ENCODE measurements around the gene PRICKLE1.
"Not testable (repeated sequence)": the region's sequence is repeated elsewhere in the genome, so short reads cannot be mapped to it uniquely, and the experiment has no call there.

Gene PRICKLE1

DNA sequence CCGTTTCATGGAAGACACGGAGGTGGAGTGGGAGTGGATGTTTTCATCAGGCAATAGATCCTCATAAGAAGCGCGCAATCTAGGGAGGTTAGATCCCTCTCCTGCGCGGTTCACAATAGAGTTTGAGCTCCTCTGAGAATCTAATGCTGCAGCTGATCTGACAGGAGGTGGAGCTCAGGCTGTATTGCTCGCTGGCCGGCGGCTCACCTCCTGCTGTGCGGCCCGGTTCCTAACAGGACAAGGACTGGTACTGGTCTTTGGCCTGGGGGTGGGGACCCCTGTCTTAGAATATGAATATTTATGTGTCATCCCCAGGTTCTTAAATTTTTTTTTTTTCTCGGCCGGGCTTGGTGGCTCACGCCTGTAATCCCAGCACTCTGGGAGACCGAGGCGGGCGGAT, 36.7 kb downstream of the PRICKLE1 start:
- no peak for DNase-seq

DNA sequence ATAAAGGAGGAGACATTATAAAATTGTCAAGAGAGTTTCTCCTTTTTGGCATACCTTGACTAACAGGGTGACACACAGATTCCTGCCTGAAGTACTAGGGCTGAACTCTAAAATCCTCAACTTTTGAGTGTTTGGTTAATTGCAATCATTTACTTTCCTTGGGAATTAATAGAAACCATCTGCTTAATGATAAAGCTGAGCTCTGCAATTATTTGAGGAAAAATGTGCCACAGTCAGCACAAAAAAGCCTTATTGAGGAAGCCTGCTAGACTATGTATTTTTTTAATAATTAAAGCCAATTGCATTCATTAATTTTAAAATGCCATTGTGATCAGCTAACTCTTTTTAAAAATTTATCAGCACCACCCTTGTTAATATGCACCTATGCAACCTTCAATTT, 38.7 kb downstream of the PRICKLE1 start:
- no peak for DNase-seq

- DNase-seq, result no peak
Observed at GRCh38 chr12:42546709-42547108, 42.8 kb downstream of the PRICKLE1 start.

- DNase-seq, result no peak
Observed at GRCh38 chr12:42541965-42542364, 47.6 kb downstream of the PRICKLE1 start.

DNA sequence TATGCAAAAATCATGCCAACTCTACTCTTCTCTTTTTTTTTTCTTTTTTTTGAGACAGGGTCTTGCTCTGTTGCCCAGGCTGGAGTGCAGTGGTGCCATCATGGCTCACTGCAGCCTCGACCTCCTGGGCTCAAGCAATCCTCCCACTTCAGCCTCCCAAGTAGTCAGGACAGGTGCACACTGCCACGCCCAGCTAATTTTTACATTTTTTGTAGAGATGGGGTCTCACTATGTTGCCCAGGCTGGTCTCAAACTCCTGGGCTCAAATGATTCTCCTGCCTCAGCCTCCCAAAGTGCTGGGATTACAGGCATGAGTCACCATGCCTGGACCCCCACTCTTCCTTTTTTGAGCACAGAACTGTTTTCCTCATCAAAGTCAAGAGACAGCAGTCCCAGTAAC, 48.2 kb downstream of the PRICKLE1 start:
- not testable (repeated sequence) for DNase-seq

DNA sequence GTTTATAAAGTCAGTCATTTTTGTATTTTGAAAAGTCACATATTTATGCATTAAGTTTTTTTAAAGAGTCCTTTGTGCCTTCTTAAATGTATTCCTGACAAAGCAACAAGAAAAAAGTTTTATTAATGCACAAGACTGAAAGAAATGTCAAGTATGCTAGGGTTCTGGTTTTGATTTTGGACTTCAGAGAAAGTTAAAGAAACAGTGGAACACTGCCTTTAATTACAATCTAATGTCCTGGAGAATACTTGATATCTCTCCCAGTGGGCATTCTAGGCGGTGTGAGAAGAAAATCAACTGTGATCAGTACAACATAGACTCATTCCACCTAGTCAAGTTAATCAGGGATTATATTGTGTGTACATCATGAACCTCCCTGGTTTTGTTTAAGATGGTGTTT, 49.9 kb downstream of the PRICKLE1 start:
- DNase-seq, result no peak

- DNase-seq, result no peak
Observed at GRCh38 chr12:42538203-42538602, 51.3 kb downstream of the PRICKLE1 start.

- DNase-seq, result no peak
Observed at GRCh38 chr12:42534184-42534838, 55.2 kb downstream of the PRICKLE1 start.

GRCh38 chr12:42530284-42530683, 59.3 kb downstream of the PRICKLE1 start:
- no peak for DNase-seq

DNA sequence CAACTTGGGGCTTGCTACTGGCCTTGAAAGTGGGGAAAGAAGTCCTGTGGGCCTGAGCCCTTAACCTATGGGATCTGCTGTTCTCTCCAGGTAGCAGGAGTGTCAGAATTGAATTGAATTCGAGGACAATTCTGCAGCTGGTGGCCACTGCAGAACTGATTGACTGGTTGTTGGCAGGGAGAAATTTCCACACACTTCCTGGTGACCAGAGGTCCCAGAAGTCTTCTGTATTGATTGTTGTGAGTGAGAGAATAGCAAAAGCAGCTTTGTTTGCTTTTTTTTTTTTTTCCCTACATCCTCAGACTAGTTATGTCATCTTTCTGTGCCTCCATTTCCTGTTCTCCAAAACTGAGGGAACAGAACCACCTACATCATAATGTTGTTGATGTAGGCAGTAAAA, 64.1 kb downstream of the PRICKLE1 start:
- DNase-seq, result no peak

DNA sequence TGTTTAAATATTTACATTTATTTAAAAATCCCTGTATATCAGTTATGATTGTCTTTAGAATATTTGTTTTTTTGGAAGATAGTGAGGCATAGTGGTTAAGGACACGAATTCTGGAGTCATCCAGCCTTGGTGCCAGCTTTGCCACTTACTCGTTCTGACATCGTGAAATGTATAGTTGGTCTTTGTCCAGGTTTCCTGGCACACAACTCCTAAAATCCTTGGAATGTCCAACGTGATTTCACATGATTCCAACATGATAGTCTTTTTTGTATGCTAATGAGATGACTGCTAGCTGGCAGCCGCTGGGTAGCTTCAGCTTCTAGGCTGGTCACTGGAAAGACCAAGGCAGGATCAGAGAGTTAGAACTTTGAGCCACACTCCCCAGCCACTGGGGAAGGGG, 64.8 kb downstream of the PRICKLE1 start:
- DNase-seq, result no peak

DNA sequence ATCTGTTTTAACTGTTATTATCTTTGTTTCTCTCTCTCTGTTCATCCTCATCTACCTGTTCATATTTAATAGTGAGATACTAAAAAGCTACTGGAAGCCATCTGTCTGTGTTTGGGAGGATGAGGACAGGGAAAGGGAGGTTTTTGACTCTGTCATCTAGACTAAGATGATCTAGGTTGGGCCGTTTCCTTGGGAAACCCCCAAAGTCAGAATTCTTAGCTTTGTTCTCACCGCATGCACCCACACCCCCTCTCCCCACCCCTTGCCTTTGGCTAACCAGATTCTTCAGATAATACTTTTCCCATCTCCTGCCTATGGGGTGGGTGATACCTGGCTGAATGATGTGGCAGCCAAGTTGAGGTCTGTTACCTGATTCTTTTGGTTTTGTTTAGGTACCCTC, 73.0 kb downstream of the PRICKLE1 start:
- no peak for DNase-seq

DNA sequence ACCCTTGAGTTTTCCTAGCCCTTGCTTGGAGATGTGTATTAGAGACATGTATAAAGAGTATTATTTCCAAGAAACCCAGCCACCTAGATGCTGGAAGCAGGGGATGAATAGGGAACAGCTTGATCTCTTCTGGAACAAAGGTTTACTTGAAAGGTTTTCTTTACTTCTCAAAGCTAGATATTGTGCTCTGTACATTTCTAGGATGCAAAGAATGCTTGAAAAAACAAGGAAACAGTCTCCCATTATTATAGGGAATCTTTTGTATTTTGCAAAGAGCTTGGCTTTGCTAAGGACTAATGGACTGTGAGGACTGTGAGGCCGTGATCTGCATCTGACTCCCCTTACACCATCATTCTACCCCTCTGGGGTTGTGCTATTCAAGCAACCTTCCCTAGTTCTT, 77.9 kb downstream of the PRICKLE1 start:
- DNase-seq, result no peak

- no peak for DNase-seq
Observed at GRCh38 chr12:42510823-42511222, 78.7 kb downstream of the PRICKLE1 start.

DNA sequence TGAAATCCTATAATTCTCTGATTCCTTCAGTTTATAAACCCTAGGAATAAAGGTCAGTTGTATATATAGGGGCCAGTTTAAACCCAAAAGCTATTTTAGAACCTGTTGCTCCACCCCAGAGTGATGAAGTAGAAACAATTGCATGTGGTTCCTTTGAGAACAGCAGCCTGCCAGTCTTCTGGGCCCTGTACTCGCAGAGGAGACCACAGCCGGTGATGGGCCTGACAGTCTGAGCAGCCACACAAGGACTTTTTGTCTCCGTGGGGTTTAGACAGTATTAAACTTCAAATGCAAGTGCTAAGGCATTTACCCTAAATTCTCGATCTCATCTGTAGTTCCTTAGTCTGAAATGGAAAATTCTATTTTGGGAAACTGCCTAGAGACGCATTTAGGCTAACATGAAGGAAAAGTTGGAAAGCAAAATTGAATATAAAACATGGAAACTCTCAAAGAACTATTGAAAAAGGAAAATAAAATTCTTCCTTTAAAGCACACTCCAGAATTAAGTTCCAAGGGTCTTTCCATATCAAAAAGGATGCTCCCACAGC, 80.6 kb downstream of the PRICKLE1 start:
- DNase-seq, result no peak

DNA sequence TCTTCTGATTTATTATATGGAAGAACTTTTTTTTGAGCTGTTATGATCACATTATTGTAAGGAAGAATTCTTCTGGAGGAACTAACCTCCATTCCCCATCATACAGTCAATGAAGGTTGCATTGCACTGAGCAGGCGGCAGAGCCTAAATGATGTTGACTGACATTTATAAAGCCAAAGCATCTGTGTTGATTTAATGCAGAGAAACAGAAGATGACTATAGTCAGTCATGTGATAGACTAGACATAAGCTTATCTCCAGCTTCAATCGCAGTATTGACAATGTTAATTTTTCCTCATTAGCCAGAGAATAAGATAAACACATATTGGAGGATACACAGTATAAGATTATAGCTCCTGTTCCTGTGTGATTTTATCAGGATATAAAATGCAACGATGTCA, 82.0 kb downstream of the PRICKLE1 start:
- no peak for DNase-seq

DNA sequence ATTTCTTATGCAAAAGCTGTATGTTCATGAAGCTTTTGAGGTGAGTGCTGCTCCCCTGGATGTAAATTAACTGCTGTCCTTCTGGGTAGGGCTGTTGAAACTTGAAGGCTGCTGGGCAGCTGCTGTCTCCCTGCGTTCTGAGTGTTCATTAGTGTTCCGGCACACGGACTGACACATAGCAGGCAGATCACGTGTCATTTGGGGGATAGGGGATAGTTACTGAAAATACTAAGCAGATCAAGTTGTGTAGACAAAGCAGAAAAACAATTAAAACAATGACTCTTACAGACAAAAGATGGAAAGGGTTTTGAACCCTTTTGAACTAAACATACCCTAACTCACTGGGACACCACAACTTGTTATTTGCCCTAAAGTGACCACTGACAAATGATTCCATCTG, 82.5 kb downstream of the PRICKLE1 start:
- no peak for DNase-seq

GRCh38 chr12:42504049-42504448, 85.5 kb downstream of the PRICKLE1 start:
- no peak for DNase-seq

GRCh38 chr12:42502682-42503081, 86.9 kb downstream of the PRICKLE1 start:
- no peak for DNase-seq

DNA sequence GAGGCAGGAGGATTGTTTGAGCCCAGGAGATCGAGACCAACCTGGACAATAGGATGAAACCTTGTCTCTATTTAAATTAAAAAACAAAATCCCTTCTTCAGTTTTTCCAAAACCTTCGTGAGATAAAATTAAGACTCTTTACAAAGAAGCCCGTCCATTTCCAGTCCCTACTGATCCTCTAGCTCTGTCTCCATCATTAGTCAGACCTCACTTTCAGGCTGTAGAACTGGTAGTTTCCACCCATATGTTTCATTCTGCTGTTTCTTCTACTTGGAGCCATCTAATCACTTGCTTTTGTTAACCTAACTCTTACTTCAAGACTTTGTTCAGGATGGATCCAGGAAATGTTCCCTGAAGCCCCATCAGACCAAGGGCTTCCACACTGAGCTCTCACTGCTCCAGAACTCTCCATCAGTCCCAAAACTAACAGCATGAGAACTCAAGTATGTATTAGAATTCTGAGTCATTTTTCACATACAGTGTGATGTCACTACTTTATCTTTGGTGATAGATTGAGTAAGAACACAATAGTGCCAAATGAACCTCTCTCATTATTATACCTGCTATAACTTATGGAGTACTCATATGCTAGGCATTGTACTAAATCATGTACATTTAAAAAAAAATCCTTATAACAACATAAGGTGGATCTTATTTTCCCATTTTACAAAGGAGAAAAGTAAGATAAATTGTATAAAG, 90.8 kb downstream of the PRICKLE1 start:
- no peak for DNase-seq

DNA sequence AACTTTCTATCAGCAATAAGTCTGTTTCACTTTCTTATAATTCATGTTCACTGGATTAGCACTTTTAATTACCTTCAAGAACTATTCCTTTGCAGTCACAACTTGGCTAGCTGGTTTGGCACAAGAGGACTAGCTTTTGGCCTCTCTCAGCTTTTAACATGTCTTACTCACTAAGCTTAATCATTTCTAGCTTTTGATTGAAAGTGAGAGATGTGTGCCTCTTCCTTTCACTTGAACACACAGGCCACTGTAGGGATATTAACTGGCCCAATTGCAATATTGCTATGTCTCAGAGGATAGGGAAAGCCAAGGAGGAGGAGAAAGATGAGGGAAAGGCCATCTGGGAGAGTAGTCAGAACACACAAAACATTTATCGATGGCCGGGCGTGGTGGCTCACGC, 92.7 kb downstream of the PRICKLE1 start:
- DNase-seq, result no peak

GRCh38 chr12:42495244-42495643, 94.3 kb downstream of the PRICKLE1 start:
- no peak for DNase-seq

- DNase-seq, result no peak
Observed at GRCh38 chr12:42492267-42492666, 97.3 kb downstream of the PRICKLE1 start.

- DNase-seq, result no peak
Observed at GRCh38 chr12:42490261-42490842, 99.2 kb downstream of the PRICKLE1 start.
